HAP-1 (cell line): ENCODE measurements around the gene TFPI2.

Experiments
- DNase-seq, 2 experiments: peaks; one replicate each; pipeline ENCODE4 v3.0.0-alpha.2; 2016 to 2020; ENCODE audit warnings: low spot score in 2 of 2
- H3K27me3 ChIP-seq: fragments of 250-450 bp; sonication (Bioruptor Pico); 2 replicates; pipeline ENCODE4 v1.5.1; 2020; ENCODE audit warnings: low read depth, mild to moderate bottlenecking, moderate library complexity
- H3K36me3 ChIP-seq: fragments of 250-450 bp; sonication (Bioruptor Pico); replicated peaks from 2 replicates; pipeline ENCODE4 v1.5.1; 2020; ENCODE audit warnings: mild to moderate bottlenecking
- H3K4me1 ChIP-seq: fragments of 250-450 bp; sonication (Bioruptor Pico); 2 replicates; pipeline ENCODE4 v1.5.1; 2020; ENCODE audit warnings: mild to moderate bottlenecking
- H3K4me3 ChIP-seq: fragments of 250-450 bp; sonication (Bioruptor Pico); 2 replicates; pipeline ENCODE4 v1.5.1; 2020; ENCODE audit warnings: mild to moderate bottlenecking, moderate library complexity
- H3K9me3 ChIP-seq: fragments of 250-450 bp; sonication (Bioruptor Pico); 2 replicates; pipeline ENCODE4 v1.5.1; 2020; ENCODE audit warnings: mild to moderate bottlenecking, moderate library complexity
- in situ Hi-C: fragments of 300-500 bp; cut with MboI; formaldehyde crosslinking; loops from 3 replicates; pipeline ENCODE4 v1.14.3; 2020; ENCODE audit warnings: low sequenced_read_pairs, inconsistent platforms, mixed read lengths

Gene TFPI2

DNA sequence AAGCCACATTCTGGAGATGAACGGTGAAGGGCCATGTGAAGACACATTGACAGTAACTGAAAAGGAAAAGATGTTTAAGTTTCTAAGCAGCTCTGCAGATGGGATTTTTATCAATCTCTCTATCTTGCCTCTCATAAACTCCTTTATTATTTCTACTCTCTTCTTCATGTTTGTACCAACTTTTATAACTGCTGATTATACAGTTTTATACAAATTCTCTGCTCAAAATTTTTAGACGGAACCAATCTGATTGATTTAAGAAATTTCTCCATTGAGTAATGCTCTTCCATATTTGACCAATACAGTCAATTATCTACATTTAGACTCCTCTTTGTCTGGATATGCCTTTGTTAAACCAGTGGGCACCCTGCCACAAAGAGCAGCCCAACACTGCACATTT is 31.7 kb downstream of the TFPI2 start:
- Histone ChIP-seq H3K4me3 (no peak overlapping the region), H3K4me1 (no peaks in the 10 kb centered on the region), H3K36me3 (no peaks in the 10 kb centered on the region), H3K9me3 (no peaks in the 10 kb centered on the region), H3K27me3 (0 out of 2 replicates have a peak, but pooled peaks cover 6% of the 10 kb centered on the region)
- in situ Hi-C loops: no loop called here
- no peak for DNase-seq

DNA sequence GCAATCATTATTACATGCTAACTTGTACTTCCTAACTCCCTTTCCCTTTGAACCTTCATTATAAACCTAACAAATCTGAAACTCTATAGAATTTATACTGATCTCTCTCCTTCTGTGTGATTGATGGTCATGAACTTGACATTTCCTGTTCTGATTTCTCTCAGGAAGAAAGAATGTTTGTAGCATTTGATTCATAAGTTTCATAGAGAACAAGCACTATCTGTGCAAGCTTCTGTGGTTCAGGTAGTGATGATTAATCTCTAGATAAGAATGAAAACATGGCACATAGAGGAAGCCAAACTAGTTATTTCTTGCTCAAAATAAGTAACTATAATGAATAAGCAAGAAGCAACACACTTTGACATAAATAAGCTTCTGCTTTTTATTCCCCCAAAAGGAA is 34.2 kb downstream of the TFPI2 start:
- Histone ChIP-seq H3K27me3 (0 out of 2 replicates have a peak, but pooled peaks cover 4% of the 10 kb centered on the region), H3K9me3 (no peaks in the 10 kb centered on the region), H3K4me1 (no peaks in the 10 kb centered on the region), H3K4me3 (no peak overlapping the region), H3K36me3 (no peaks in the 10 kb centered on the region)
- no peak for DNase-seq
- in situ Hi-C loops: no loop called here

GRCh38 chr7:93855797-93856196 is 34.8 kb downstream of the TFPI2 start:
- no peak overlapping the region for H3K4me3 ChIP-seq

DNA sequence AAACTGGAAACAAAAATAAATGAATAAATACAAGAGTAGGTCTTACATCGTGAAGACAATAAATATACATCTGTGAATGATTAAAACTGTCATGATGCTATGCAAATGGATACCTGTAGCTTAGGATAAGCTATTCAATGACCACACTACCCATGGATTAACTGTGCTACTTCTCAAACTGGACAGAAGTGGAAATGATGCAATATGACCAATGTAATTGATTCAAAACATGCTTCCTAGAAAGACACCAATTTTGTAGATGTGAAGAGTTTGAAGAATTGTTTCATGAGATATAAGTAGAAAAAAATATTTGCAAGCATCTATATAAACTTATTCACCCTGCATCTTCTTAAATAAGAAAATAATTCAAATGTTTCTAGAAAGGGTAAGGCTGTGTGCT is 36.1 kb downstream of the TFPI2 start:
- no peak for DNase-seq
- peaks cover 2% of the 10 kb centered on the region; the same call in 1 of the 2 replicates for H3K27me3 ChIP-seq
- H3K9me3 ChIP-seq: no peaks in the 10 kb centered on the region
- H3K4me1 ChIP-seq: no peaks in the 10 kb centered on the region
- H3K36me3 ChIP-seq: no peaks in the 10 kb centered on the region
- in situ Hi-C loops: no loop called here
- H3K4me3 ChIP-seq: no peak overlapping the region

More at GRCh38 chr7:93855797-93856196, 34.8 kb downstream of the TFPI2 start:
- DNase-seq: no peak
- no peaks in the 10 kb centered on the region for H3K36me3 ChIP-seq
- H3K4me1 ChIP-seq: no peaks in the 10 kb centered on the region
- 0 out of 2 replicates have a peak, but pooled peaks cover 3% of the 10 kb centered on the region for H3K27me3 ChIP-seq
- H3K9me3 ChIP-seq: no peaks in the 10 kb centered on the region
- in situ Hi-C loops: no loop called here

- Histone ChIP-seq H3K4me3 (no peak overlapping the region), H3K9me3 (no peaks in the 10 kb centered on the region), H3K36me3 (no peaks in the 10 kb centered on the region), H3K4me1 (no peaks in the 10 kb centered on the region), H3K27me3 (peaks cover 2% of the 10 kb centered on the region; the same call in 1 of the 2 replicates)
- in situ Hi-C loops: no loop called here
- no peak for DNase-seq
Measured at GRCh38 chr7:93851536-93851935, 39.0 kb downstream of the TFPI2 start.

DNA sequence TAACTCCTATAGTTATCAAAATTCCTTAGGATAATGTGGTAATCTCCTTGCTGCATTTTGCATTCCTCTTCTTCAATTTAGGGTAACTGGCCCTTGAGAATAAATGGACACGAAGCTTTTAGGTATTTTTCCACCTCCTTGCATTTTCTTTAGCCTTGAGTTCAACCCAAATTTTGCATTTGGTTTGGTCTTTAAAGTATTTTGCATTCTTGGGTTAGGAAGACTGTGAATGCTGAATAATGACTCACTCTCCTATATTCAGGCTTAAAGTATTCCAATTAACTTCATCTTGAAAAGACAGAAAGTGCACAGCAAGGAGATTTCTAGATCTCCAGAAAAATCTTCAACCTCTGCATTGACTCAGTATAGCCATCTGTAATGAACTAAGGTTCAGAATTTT is 47.3 kb downstream of the TFPI2 start:
- 0 out of 2 replicates have a peak, but pooled peaks cover 3% of the 10 kb centered on the region for H3K27me3 ChIP-seq
- no peak for DNase-seq
- no peaks in the 10 kb centered on the region for H3K36me3 ChIP-seq
- no peaks in the 10 kb centered on the region for H3K9me3 ChIP-seq
- no peaks in the 10 kb centered on the region for H3K4me1 ChIP-seq
- in situ Hi-C loops: no loop called here
- no peak overlapping the region for H3K4me3 ChIP-seq

GRCh38 chr7:93838966-93839365 is 51.6 kb downstream of the TFPI2 start:
- Histone ChIP-seq H3K4me3 (no peak overlapping the region), H3K4me1 (peaks cover 20% of the 10 kb centered on the region), H3K27me3 (0 out of 2 replicates have a peak, but pooled peaks cover 3% of the 10 kb centered on the region), H3K36me3 (no peaks in the 10 kb centered on the region), H3K9me3 (no peaks in the 10 kb centered on the region)
- DNase-seq: no peak
- in situ Hi-C loops: no loop called here

DNA sequence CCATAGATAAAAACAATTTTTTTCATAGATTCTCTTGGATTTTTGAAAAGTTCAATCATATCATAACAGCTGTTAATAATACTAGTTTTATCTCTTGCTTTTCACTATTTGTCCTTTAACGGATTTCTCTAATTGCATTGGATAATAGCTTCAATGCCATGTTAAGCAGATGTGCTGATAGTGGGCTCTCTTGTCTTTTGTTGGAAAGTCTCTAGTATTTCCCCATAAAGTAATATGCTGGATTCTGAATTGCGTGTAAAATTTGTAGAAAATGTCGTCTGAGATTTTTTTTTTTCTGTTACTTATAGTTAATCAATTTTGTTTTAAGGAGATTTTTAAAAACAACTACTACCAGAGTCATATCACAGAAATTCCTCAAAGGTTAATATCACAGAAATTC is 53.3 kb downstream of the TFPI2 start:
- in situ Hi-C loops: no loop called here
- no peak for DNase-seq

GRCh38 chr7:93836116-93836515 is 54.4 kb downstream of the TFPI2 start:
- Histone ChIP-seq H3K27me3 (no peaks in the 10 kb centered on the region), H3K4me3 (no peak overlapping the region), H3K36me3 (no peaks in the 10 kb centered on the region), H3K4me1 (peaks cover 20% of the 10 kb centered on the region), H3K9me3 (no peaks in the 10 kb centered on the region)
- peak; percentile 9 to 77 for DNase-seq
- in situ Hi-C loops: no loop called here

More for the DNA sequence above, 53.3 kb downstream of the TFPI2 start:
- Histone ChIP-seq H3K36me3 (no peaks in the 10 kb centered on the region), H3K27me3 (0 out of 2 replicates have a peak, but pooled peaks cover 2% of the 10 kb centered on the region), H3K4me1 (peaks cover 20% of the 10 kb centered on the region), H3K9me3 (no peaks in the 10 kb centered on the region), H3K4me3 (no peak overlapping the region)

GRCh38 chr7:93835702-93836101 is 54.9 kb downstream of the TFPI2 start:
- H3K4me3 ChIP-seq: no peak overlapping the region
- no peaks in the 10 kb centered on the region for H3K9me3 ChIP-seq
- H3K27me3 ChIP-seq: no peaks in the 10 kb centered on the region
- no peak for DNase-seq
- H3K4me1 ChIP-seq: peaks cover 20% of the 10 kb centered on the region
- no peaks in the 10 kb centered on the region for H3K36me3 ChIP-seq
- in situ Hi-C loops: no loop called here
